ENCODE measurements around the gene ENTPD1. TPM values are rescaled to one million over a fixed set of nuclear protein-coding genes. Genes with fewer than 3 reads are reported as not detected.

The ENTPD1 gene
- total RNA-seq, 1 donor from 2014 or later = 1.6 TPM

DNA sequence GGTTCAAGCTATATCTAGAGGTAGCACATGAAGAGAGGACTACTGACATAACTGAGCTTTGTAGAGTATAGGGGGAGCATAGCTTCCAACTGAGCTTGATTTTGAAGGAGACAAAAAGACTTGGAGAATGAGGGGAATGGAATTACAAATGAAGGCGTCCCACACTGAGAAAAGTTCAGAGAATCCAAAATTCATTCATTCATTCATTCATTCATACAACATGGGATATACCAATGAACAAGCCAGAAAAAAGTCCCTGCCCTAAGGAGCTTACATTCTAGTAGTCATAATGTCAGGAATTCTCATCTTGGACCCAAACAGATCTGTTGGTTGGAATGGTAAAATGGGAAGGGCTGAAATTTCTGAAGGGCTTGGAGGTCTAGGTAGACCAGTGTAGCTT, 62.0 kb downstream of the ENTPD1 start:
- H3K4me3 ChIP-seq = no peak overlapping the region
- Mint-ChIP-seq H3K4me1 (no peaks in the 10 kb centered on the region), H3K4me3 (no peak overlapping the region), H3K27me3 (ENCODE audit: insufficient read depth, low read depth) (peaks cover 3% of the 10 kb centered on the region), H3K36me3 (no peaks in the 10 kb centered on the region), H3K27ac (no peak overlapping the region), H3K9me3 (no peaks in the 10 kb centered on the region)
- no peaks in the 10 kb centered on the region for H4K20me1 ChIP-seq (ENCODE audit: low read depth)
- H3K4me1 ChIP-seq = no peaks in the 10 kb centered on the region
- H3K36me3 ChIP-seq = no peaks in the 10 kb centered on the region
- H2AFZ ChIP-seq (replicated peaks) = no peak overlapping the region
- H3K4me2 ChIP-seq = no peak overlapping the region
- H3K9ac ChIP-seq = no peak overlapping the region
- no peaks in the 10 kb centered on the region for H3K79me2 ChIP-seq (ENCODE audit: low read depth)
- no peak for DNase-seq (ENCODE audit: low spot score)
- no peaks in the 10 kb centered on the region for H3K9me3 ChIP-seq (ENCODE audit: low read depth)
- H3F3A ChIP-seq (ENCODE audit: low read depth) = no peaks in the 10 kb centered on the region
- no peaks in the 10 kb centered on the region for H3K27me3 ChIP-seq
- TF ChIP-seq EZH2 (IDR thresholded peaks at IDR 0.05) (no peak), CTCF (IDR thresholded peaks at IDR 0.05) (no peak), EZH2phosphoT487 (IDR thresholded peaks at IDR 0.05) (no peak)
- no peak overlapping the region for H3K27ac ChIP-seq

DNA sequence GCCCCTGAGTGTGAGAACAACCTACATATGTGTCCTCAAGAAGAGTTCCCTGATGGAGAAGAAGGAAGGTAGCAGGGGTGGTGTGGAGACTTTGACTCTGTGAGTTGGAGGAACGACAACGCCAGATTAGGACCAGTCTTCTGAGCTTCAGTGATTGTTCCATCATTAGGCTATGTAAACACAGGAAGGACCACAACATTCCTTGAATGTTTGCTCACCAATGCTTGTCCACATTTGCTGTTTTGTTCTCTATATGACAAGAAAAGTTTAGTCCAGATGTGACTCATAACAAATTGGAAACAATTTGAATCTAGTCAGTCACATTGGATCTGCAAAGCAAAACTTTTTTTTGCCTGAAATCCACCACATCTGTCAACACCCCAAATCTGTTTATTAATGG, 62.7 kb downstream of the ENTPD1 start:
- H3K9me3 ChIP-seq (ENCODE audit: low read depth) = no peaks in the 10 kb centered on the region
- H3K4me3 ChIP-seq = no peak overlapping the region
- no peak for DNase-seq (ENCODE audit: low spot score)
- no peaks in the 10 kb centered on the region for H3K36me3 ChIP-seq
- H2AFZ ChIP-seq (replicated peaks) = no peak overlapping the region
- H3K79me2 ChIP-seq (ENCODE audit: low read depth) = no peaks in the 10 kb centered on the region
- H3K27ac Mint-ChIP-seq = no peak overlapping the region
- no peaks in the 10 kb centered on the region for H3K36me3 Mint-ChIP-seq
- H3K27ac ChIP-seq = no peak overlapping the region
- H3K9ac ChIP-seq = no peak overlapping the region
- H3K27me3 Mint-ChIP-seq (ENCODE audit: insufficient read depth, low read depth) = peaks cover 3% of the 10 kb centered on the region
- H3K9me3 Mint-ChIP-seq = no peaks in the 10 kb centered on the region
- H3K4me3 Mint-ChIP-seq = no peak overlapping the region
- no peak overlapping the region for H3K4me2 ChIP-seq
- no peaks in the 10 kb centered on the region for H3K4me1 Mint-ChIP-seq
- no peaks in the 10 kb centered on the region for H3K27me3 ChIP-seq
- TF ChIP-seq EZH2phosphoT487 (IDR thresholded peaks at IDR 0.05) (no peak), CTCF (IDR thresholded peaks at IDR 0.05) (no peak), EZH2 (IDR thresholded peaks at IDR 0.05) (no peak)
- no peaks in the 10 kb centered on the region for H4K20me1 ChIP-seq (ENCODE audit: low read depth)
- no peaks in the 10 kb centered on the region for H3F3A ChIP-seq (ENCODE audit: low read depth)
- no peaks in the 10 kb centered on the region for H3K4me1 ChIP-seq

GRCh38 chr10:95819620-95820329, 63.8 kb downstream of the ENTPD1 start:
- H3K36me3 ChIP-seq = no peaks in the 10 kb centered on the region
- H3K4me1 Mint-ChIP-seq = no peaks in the 10 kb centered on the region

More at GRCh38 chr10:95819620-95820329, 63.8 kb downstream of the ENTPD1 start:
- H3K9me3 ChIP-seq (ENCODE audit: low read depth) = no peaks in the 10 kb centered on the region
- peaks cover 3% of the 10 kb centered on the region for H3K27me3 Mint-ChIP-seq (ENCODE audit: insufficient read depth, low read depth)
- no peaks in the 10 kb centered on the region for H3K9me3 Mint-ChIP-seq
- no peaks in the 10 kb centered on the region for H3K27me3 ChIP-seq
- TF ChIP-seq EZH2 (IDR thresholded peaks at IDR 0.05) (no peak), EZH2phosphoT487 (IDR thresholded peaks at IDR 0.05) (no peak), CTCF (IDR thresholded peaks at IDR 0.05) (no peak)
- H3K27ac Mint-ChIP-seq = no peak overlapping the region
- no peak for DNase-seq (ENCODE audit: low spot score)
- H3K27ac ChIP-seq = no peak overlapping the region
- H3K4me3 ChIP-seq = no peak overlapping the region
- H3F3A ChIP-seq (ENCODE audit: low read depth) = no peaks in the 10 kb centered on the region
- H3K79me2 ChIP-seq (ENCODE audit: low read depth) = no peaks in the 10 kb centered on the region
- H4K20me1 ChIP-seq (ENCODE audit: low read depth) = no peaks in the 10 kb centered on the region
- no peaks in the 10 kb centered on the region for H3K36me3 Mint-ChIP-seq
- no peaks in the 10 kb centered on the region for H3K4me1 ChIP-seq
- H3K4me2 ChIP-seq = no peak overlapping the region
- no peak overlapping the region for H2AFZ ChIP-seq (replicated peaks)
- H3K9ac ChIP-seq = no peak overlapping the region
- H3K4me3 Mint-ChIP-seq = no peak overlapping the region

Measured in neural progenitor cell (in vitro differentiated cells).